Trophoblast cell (in vitro differentiated cells and primary cell): ENCODE data around the gene PROSER3.

Experiments
- DNase-seq, 2 donors: peaks; one replicate each; pipeline ENCODE4 v3.0.0-alpha.2; 2016
- H2AFZ ChIP-seq: 2 replicates; pipeline ENCODE4 v1.6.1; 2013; ENCODE audit warnings: low read length, moderate library complexity, mild to moderate bottlenecking; ENCODE audit not compliant: insufficient read depth, poor library complexity
- H2AK5ac ChIP-seq: 2 replicates; pipeline ENCODE4 v1.6.1; 2013; ENCODE audit warnings: mild to moderate bottlenecking, low read length
- H2BK120ac ChIP-seq: 2 replicates; pipeline ENCODE4 v1.6.1; 2013; ENCODE audit warnings: low read length, mild to moderate bottlenecking, moderate library complexity; ENCODE audit not compliant: insufficient read depth, poor library complexity
- H2BK12ac ChIP-seq: 2 replicates; pipeline ENCODE4 v1.6.1; 2013; ENCODE audit warnings: mild to moderate bottlenecking, low read length, moderate library complexity
- H2BK5ac ChIP-seq: 2 replicates; pipeline ENCODE4 v1.6.1; 2013; ENCODE audit warnings: low read length, low read depth, moderate library complexity, mild to moderate bottlenecking; ENCODE audit not compliant: poor library complexity
- H3K14ac ChIP-seq: 2 replicates; pipeline ENCODE4 v1.6.1; 2013; ENCODE audit warnings: mild to moderate bottlenecking, low read length
- H3K18ac ChIP-seq: 2 replicates; pipeline ENCODE4 v1.6.1; 2013; ENCODE audit warnings: mild to moderate bottlenecking, low read length
- H3K23ac ChIP-seq: 2 replicates; pipeline ENCODE4 v1.6.1; 2013; ENCODE audit warnings: low read length
- H3K27ac ChIP-seq: 2 replicates; pipeline ENCODE4 v1.5.1; 2013; ENCODE audit warnings: low read depth, mild to moderate bottlenecking, inconsistent platforms, low read length, moderate library complexity
- H3K27me3 ChIP-seq: 2 replicates; pipeline ENCODE4 v1.6.1; 2013; ENCODE audit warnings: inconsistent platforms, mild to moderate bottlenecking, low read length, moderate library complexity; ENCODE audit not compliant: insufficient read depth
- H3K36me3 ChIP-seq, 2 experiments: 1 replicate in 1 of 2; 2 replicates in 1 of 2; pipeline ENCODE4 v1.6.1; 2013; ENCODE audit warnings: low read length in 2 of 2, mild to moderate bottlenecking in 2 of 2, moderate library complexity in 1 of 2; ENCODE audit not compliant: insufficient read depth in 2 of 2, control insufficient read depth in 1 of 2
- H3K4ac ChIP-seq: 2 replicates; pipeline ENCODE4 v1.6.1; 2013; ENCODE audit warnings: low read depth, mild to moderate bottlenecking, low read length, moderate library complexity
- H3K4me1 ChIP-seq, 2 experiments: 1 replicate in 1 of 2; 2 replicates in 1 of 2; pipeline ENCODE4 v1.6.1; 2013; ENCODE audit warnings: low read length in 2 of 2, mild to moderate bottlenecking in 2 of 2, moderate library complexity in 1 of 2; ENCODE audit not compliant: insufficient read depth in 2 of 2, control insufficient read depth in 1 of 2
- H3K4me2 ChIP-seq: 2 replicates; pipeline ENCODE4 v1.6.1; 2013; ENCODE audit warnings: inconsistent platforms, mild to moderate bottlenecking, low read length, moderate library complexity
- H3K4me3 ChIP-seq: 2 replicates; pipeline ENCODE4 v1.5.1; 2013; ENCODE audit warnings: mild to moderate bottlenecking, low read depth, low read length, inconsistent platforms
- H3K79me1 ChIP-seq: one replicate; pipeline ENCODE4 v1.6.1; 2013; ENCODE audit warnings: low read length
- H3K79me2 ChIP-seq: 2 replicates; pipeline ENCODE4 v1.6.1; 2013; ENCODE audit warnings: low read length, mild to moderate bottlenecking; ENCODE audit not compliant: control insufficient read depth, insufficient read depth, poor library complexity
- H3K9ac ChIP-seq: 2 replicates; pipeline ENCODE4 v1.6.1; 2013; ENCODE audit warnings: mild to moderate bottlenecking, low read length
- H3K9me3 ChIP-seq: 2 replicates; pipeline ENCODE4 v1.6.1; 2013; ENCODE audit warnings: low read depth, mild to moderate bottlenecking, control low read depth, inconsistent platforms, low read length; ENCODE audit not compliant: insufficient read depth
- H4K12ac ChIP-seq: 2 replicates; pipeline ENCODE4 v1.6.1; 2013; ENCODE audit warnings: low read depth, mild to moderate bottlenecking, low read length, moderate library complexity
- H4K8ac ChIP-seq: 2 replicates; pipeline ENCODE4 v1.6.1; 2013; ENCODE audit warnings: low read depth, mild to moderate bottlenecking, low read length, moderate library complexity
- H4K91ac ChIP-seq: one replicate; pipeline ENCODE4 v1.6.1; 2013; ENCODE audit warnings: low read depth, mild to moderate bottlenecking, low read length, moderate library complexity
- WGBS: extraction: QIAGEN DNeasy Blood & Tissue Kit; methylation state at CpG from one replicate; pipeline ENCODE4 v1.1.7; 2013; ENCODE audit warnings: missing lambda C conversion rate; ENCODE audit not compliant: insufficient read length, insufficient coverage; ENCODE audit errors: extremely low coverage; 5-methylcytosine and 5-hydroxymethylcytosine counted together

PROSER3 gene

DNA sequence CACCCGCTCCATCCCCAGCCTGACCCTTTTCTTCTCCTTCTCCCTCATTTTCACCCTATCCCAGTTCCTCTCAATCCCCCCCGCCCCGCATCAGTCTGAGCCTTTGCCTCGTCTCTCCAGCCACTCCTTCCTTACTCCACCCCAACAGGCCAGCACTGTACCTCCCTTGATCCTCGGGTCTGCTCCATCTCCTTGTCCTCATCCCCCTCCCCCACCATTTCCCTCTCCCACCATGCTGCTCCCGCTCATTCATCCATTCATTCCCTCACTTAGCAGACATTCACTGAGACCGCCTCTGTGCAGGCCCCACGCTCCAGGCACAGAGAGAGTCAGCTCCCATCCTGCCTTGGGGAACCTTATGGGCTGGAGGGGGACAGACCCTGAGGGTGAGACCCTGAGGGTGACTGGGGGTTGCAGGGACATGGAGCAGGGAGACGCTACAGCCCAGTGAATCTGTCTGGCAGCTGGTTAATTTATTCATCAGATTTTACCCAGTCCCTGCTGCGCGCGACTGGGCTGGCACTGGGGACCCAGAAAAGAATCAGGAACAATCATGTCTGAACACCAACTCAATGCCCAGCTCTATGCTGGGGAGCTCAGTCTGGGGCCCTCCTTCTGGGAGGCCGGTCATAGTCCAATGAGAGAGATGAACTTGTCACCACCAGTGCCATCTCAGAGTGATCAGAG, 18.3 kb downstream of the PROSER3 start:
- H3K79me1 ChIP-seq = peaks cover 3% of the 10 kb centered on the region
- peak overlapping the region; percentile 80 for H3K4me2 ChIP-seq
- peak overlapping the region; percentile 25 for H4K91ac ChIP-seq
- H3K4me1 ChIP-seq = peaks cover 6 to 15% of the 10 kb centered on the region in 2 experiments
- no peak overlapping the region for H3K4me3 ChIP-seq
- H3K79me2 ChIP-seq = no peaks in the 10 kb centered on the region
- no peaks in the 10 kb centered on the region for H3K9me3 ChIP-seq
- no peak overlapping the region for H3K23ac ChIP-seq
- H3K14ac ChIP-seq = no peak overlapping the region
- no peak overlapping the region for H3K27ac ChIP-seq
- peaks cover 5 to 8% of the 10 kb centered on the region in 2 experiments for H3K36me3 ChIP-seq
- H3K18ac ChIP-seq = no peak overlapping the region
- DNase-seq = no peak
- no peak overlapping the region for H2BK120ac ChIP-seq
- no peak overlapping the region for H2AFZ ChIP-seq
- H2BK12ac ChIP-seq = no peak overlapping the region
- H4K12ac ChIP-seq = no peak overlapping the region
- WGBS = no CpG with 5 or more reads among the region's 13 CpGs
- no peak overlapping the region for H3K4ac ChIP-seq
- no peaks in the 10 kb centered on the region for H3K27me3 ChIP-seq
- no peak overlapping the region for H3K9ac ChIP-seq
- no peak overlapping the region for H4K8ac ChIP-seq
- no peak overlapping the region for H2AK5ac ChIP-seq
- H2BK5ac ChIP-seq = no peak overlapping the region

DNA sequence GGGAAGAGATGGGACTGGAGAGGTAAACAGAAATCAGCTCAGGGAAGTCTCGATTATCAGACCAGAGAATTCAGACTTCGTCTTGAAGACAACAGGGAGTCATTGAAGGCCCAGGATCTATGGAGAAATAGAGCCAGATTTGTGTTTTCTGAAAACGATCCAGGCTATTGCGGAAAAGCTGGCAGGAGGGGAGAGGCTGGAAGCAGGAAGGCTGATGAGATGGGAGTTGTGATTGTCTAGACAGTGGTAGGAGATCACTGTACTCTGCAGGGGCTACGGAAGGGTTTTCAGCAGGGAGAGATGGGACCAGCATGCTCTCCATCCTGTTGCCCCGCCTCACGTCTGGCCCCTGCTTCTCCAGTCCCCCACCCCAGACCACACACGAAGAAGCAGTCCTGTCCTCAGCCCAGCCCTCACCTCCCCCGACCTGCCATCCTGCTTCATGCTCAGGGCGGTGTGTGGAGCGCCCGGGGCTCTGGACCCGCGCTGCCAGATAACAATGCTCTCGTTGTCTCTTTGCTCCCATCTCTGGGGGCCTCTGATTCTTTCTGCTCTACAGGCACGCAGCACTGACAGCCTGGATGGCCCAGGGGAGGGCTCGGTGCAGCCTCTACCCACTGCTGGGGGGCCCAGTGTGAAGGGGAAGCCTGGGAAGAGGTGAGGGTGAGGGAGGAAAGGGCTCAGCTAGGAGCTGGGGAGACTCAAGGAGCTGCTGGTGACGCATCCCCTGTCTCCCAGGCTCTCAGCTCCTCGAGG, 19.3 kb downstream of the PROSER3 start:
- no peak overlapping the region for H2AK5ac ChIP-seq
- H4K91ac ChIP-seq = no peak overlapping the region
- H2BK120ac ChIP-seq = no peak overlapping the region
- H3K23ac ChIP-seq = no peak overlapping the region
- H3K4me2 ChIP-seq = peak overlapping the region; percentile 14
- no peak overlapping the region for H3K14ac ChIP-seq
- H3K27me3 ChIP-seq = no peaks in the 10 kb centered on the region
- H2AFZ ChIP-seq = no peak overlapping the region
- no peak overlapping the region for H3K4me3 ChIP-seq
- no peak overlapping the region for H4K12ac ChIP-seq
- no peak overlapping the region for H2BK5ac ChIP-seq
- no peak overlapping the region for H2BK12ac ChIP-seq
- peaks cover 3% of the 10 kb centered on the region for H3K79me1 ChIP-seq
- no peak overlapping the region for H4K8ac ChIP-seq
- no peak overlapping the region for H3K27ac ChIP-seq
- no peak overlapping the region for H3K9ac ChIP-seq
- H3K4me1 ChIP-seq = peaks cover 6 to 15% of the 10 kb centered on the region in 2 experiments
- H3K18ac ChIP-seq = no peak overlapping the region
- no peak overlapping the region for H3K4ac ChIP-seq
- no CpG with 5 or more reads among the region's 19 CpGs for WGBS
- H3K79me2 ChIP-seq = no peaks in the 10 kb centered on the region
- no peak for DNase-seq
- H3K9me3 ChIP-seq = no peaks in the 10 kb centered on the region
- peaks cover 7 to 9% of the 10 kb centered on the region in 2 experiments for H3K36me3 ChIP-seq

DNA sequence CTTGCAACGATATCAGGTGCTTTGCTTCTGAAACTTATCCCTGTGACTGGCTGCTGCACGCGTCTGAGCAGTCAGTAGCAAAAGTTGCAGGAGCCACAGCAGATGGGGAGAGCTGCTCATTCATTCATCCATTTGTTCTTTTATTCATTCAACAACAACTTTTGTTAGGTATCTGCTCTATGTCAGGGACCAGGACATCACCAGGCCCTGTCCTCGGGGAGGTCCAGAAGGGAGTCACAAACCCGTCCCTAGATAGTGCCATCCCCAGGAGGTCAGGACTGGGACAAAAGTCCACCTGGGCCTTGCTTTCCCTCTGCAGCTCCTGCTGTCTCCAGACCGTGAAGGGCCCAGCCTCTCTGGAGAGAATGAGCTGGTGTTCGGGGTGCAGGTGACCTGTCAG, 20.0 kb downstream of the PROSER3 start:
- WGBS = no CpG with 5 or more reads among the region's 7 CpGs
- no peak overlapping the region for H2BK120ac ChIP-seq
- no peak overlapping the region for H3K23ac ChIP-seq
- H3K4me2 ChIP-seq = no peak overlapping the region
- H2BK12ac ChIP-seq = no peak overlapping the region
- H3K4me3 ChIP-seq = no peak overlapping the region
- no peak overlapping the region for H2BK5ac ChIP-seq
- no peaks in the 10 kb centered on the region for H3K27me3 ChIP-seq
- no peak overlapping the region for H2AK5ac ChIP-seq
- H3K18ac ChIP-seq = no peak overlapping the region
- H3K14ac ChIP-seq = no peak overlapping the region
- H3K27ac ChIP-seq = no peak overlapping the region
- peaks cover 10 to 13% of the 10 kb centered on the region in 2 experiments for H3K36me3 ChIP-seq
- peaks cover 3% of the 10 kb centered on the region for H3K79me1 ChIP-seq
- no peak overlapping the region for H3K4ac ChIP-seq
- H3K9me3 ChIP-seq = peaks cover 1% of the 10 kb centered on the region
- H3K9ac ChIP-seq = no peak overlapping the region
- H4K8ac ChIP-seq = no peak overlapping the region
- no peak overlapping the region for H4K12ac ChIP-seq
- H3K4me1 ChIP-seq = peaks cover 6 to 15% of the 10 kb centered on the region in 2 experiments
- no peak for DNase-seq
- no peaks in the 10 kb centered on the region for H3K79me2 ChIP-seq
- no peak overlapping the region for H4K91ac ChIP-seq
- H2AFZ ChIP-seq = no peak overlapping the region

DNA sequence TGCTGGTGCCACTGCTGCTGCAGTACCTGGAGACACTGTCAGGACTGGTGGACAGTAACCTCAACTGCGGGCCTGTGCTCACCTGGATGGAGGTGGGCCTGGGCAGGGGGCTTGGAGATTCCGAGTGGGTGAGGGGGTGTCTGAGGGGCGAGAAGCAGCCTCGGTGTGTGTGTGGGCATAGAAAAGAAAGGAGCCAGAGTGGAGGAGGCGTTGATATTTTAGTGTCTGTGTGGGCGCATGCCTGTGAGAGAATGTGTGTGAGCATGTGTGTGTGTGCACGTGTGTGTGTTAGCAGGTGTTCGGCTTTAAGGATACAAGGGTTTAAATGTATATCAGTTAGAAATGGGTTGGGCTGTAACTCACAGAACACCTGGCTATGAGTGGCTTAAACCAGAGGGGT, 21.1 kb downstream of the PROSER3 start:
- Histone ChIP-seq H3K23ac (no peak overlapping the region), H3K4me1 (peaks cover 6 to 18% of the 10 kb centered on the region in 2 experiments), H3K18ac (no peak overlapping the region), H4K91ac (no peak overlapping the region), H3K4me2 (no peak overlapping the region), H3K79me1 (peaks cover 3% of the 10 kb centered on the region), H2BK12ac (no peak overlapping the region), H3K14ac (no peak overlapping the region), H2AFZ (no peak overlapping the region), H4K8ac (no peak overlapping the region), H2BK5ac (no peak overlapping the region), H3K27ac (no peak overlapping the region), H2AK5ac (no peak overlapping the region), H3K79me2 (no peaks in the 10 kb centered on the region), H3K36me3 (peaks cover 10 to 13% of the 10 kb centered on the region in 2 experiments), H3K9me3 (peaks cover 2% of the 10 kb centered on the region), H3K4ac (no peak overlapping the region), H3K4me3 (peak overlapping the region; percentile 12), H2BK120ac (no peak overlapping the region), H4K12ac (no peak overlapping the region), H3K9ac (no peak overlapping the region), H3K27me3 (no peaks in the 10 kb centered on the region)
- WGBS = no CpG with 5 or more reads among the region's 8 CpGs
- no peak for DNase-seq
